GM18951 (cell line): Measurements from ENCODE around the gene VAMP2.

ENCODE experiments used
- POLR2A ChIP-seq: IDR thresholded peaks from 4 replicates; pipeline ENCODE4 v1.6.1; 2011; ENCODE audit warnings: mild to moderate bottlenecking; ENCODE audit not compliant: insufficient read length, insufficient read depth; ENCODE audit errors: extremely low read depth
- in situ Hi-C: fragments of 300-500 bp; cut with MboI; formaldehyde crosslinking; loops from one replicate; pipeline ENCODE4 v1.12.0; 2022; ENCODE audit warnings: low sequenced_read_pairs, mixed read lengths, inconsistent platforms; ENCODE audit not compliant: unreplicated experiment

The VAMP2 gene

GRCh38 chr17:8140065-8141029 is 22.4 kb downstream of the VAMP2 start:
- in situ Hi-C loops, result no loop called here
- no peak for TF ChIP-seq POLR2A

GRCh38 chr17:8138672-8139371 is 23.9 kb downstream of the VAMP2 start:
- TF ChIP-seq POLR2A, result peak; percentile 51
- in situ Hi-C loops, result no loop called here

GRCh38 chr17:8138374-8138671 is 24.4 kb downstream of the VAMP2 start:
- in situ Hi-C loops, result no loop called here
- TF ChIP-seq POLR2A, result no peak

- in situ Hi-C loops, result no loop called here
Measured at GRCh38 chr17:8137645-8138373, 24.9 kb downstream of the VAMP2 start.

GRCh38 chr17:8133941-8134340 is 28.8 kb downstream of the VAMP2 start:
- TF ChIP-seq POLR2A, result no peak
- in situ Hi-C loops, result no loop called here

More at GRCh38 chr17:8137645-8138373, 24.9 kb downstream of the VAMP2 start:
- no peak for TF ChIP-seq POLR2A

GRCh38 chr17:8133399-8133798 is 29.3 kb downstream of the VAMP2 start:
- in situ Hi-C loops, result no loop called here
- no peak for TF ChIP-seq POLR2A

- TF ChIP-seq POLR2A, result no peak
- in situ Hi-C loops, result no loop called here
Measured at GRCh38 chr17:8131844-8132441, 30.8 kb downstream of the VAMP2 start.

GRCh38 chr17:8128125-8128784 is 34.5 kb downstream of the VAMP2 start:
- in situ Hi-C loops, result no loop called here
- TF ChIP-seq POLR2A, result no peak

DNA sequence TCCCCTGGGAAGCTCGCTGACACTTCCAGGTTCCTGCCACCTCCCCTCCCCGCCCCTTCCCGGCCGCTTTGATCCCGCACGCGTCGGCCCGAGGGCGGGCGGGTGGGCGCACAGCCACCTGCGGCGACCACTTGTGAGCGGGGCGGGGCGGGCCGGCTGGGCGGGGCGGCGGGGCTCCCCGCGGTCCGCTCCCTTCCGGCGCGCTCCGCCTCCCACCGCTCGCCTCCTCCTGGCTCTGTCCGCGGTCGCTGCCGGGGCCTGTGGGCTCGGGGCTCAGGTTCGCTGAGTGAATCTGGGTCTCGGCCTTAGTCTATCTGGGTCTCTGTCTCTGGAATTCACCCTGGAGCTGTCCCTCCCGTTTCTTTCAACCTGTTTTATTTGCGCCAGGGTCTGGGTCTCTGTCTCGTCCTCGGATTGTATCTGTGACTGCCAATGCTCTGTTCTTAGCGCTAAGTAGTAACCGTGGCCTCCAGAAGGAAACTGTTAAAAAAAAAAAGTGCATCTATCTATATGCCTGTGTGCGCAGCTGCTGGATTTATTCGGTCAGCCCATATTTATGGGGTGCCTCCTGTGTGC is 36.2 kb downstream of the VAMP2 start:
- in situ Hi-C loops, result no loop called here
- peak; percentile 40 for TF ChIP-seq POLR2A

DNA sequence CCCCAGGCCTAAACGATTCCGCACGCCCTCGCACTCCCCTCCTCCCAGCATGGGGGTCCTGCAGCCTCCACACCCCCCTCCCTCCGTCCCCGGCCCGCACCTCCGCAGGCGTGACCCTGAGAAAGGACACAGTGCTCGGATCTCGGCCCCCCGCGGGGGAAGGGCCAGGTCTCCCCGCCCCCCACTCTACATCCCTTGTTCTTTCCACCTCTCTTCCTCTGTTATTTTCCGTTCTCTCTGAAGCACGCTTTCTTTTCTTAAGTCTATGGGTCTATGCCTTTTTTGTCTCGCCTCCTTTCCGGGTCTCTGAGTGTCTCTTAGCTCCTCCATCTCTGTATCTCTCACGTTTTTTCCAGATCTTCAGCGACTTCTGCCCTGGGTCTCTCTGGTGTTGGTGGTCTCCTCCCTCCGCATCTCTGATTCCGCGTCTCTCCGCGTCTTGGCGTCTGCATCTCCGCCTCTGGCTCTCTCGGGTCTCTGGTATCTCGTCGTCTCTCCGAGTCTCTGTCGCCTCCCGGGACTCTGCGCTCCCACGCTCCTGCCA is 36.7 kb downstream of the VAMP2 start:
- in situ Hi-C loops, result no loop called here
- no peak for TF ChIP-seq POLR2A

DNA sequence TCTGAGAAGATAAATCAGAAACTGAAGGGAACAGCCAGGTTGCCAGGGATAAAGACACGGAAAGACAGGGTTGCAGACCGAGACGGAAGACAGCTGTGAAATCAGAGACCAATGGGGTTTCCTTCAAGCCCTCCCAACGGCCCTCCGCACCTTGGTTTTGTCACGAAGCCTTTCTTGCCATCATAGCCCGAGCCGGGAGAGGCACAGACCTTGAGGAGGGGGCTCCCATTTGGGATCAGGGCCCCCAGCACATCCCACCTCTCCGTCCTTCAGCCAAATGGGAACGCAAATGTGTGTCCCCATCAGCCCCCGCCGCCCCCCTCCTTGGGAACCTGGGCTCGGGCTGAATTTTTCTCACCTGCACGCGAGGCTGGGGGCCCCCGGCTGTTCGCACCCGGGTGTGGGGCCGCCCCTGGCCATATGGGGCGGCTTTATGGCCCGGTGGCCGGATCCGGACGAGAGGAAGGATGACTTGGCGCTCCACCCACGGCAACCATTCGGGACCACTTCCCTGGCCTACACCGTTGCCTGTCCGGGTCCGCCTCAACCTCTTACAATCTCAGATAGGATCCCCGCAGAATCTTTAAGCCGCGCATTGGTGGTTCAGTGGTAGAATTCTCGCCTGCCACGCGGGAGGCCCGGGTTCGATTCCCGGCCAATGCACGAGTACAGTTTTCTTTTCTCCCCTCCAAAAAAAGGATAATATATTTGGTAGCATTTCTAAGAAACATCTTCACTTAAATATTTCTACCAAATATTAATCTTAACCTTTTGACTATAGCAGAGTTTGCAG is 37.4 kb downstream of the VAMP2 start:
- in situ Hi-C loops, result no loop called here
- TF ChIP-seq POLR2A, result no peak
